Measurements from ENCODE around the gene RIMS4.

GRCh38 chr20:44765701-44766347 is 44.5 kb downstream of the RIMS4 start:
- TF ChIP-seq POLR2A (IDR thresholded peaks at IDR 0.05; ENCODE audit: low read depth): no peak
- TF ChIP-seq, protein P1, sequence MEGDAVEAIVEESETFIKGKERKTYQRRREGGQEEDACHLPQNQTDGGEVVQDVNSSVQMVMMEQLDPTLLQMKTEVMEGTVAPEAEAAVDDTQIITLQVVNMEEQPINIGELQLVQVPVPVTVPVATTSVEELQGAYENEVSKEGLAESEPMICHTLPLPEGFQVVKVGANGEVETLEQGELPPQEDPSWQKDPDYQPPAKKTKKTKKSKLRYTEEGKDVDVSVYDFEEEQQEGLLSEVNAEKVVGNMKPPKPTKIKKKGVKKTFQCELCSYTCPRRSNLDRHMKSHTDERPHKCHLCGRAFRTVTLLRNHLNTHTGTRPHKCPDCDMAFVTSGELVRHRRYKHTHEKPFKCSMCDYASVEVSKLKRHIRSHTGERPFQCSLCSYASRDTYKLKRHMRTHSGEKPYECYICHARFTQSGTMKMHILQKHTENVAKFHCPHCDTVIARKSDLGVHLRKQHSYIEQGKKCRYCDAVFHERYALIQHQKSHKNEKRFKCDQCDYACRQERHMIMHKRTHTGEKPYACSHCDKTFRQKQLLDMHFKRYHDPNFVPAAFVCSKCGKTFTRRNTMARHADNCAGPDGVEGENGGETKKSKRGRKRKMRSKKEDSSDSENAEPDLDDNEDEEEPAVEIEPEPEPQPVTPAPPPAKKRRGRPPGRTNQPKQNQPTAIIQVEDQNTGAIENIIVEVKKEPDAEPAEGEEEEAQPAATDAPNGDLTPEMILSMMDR (IDR thresholded peaks at IDR 0.05): no peak
